Spleen (tissue), 11 donors: Measurements from ENCODE around the gene DUSP8. TPM values are rescaled to one million over a fixed set of nuclear protein-coding genes. Genes with fewer than 3 reads are reported as not detected.

ENCODE experiments used
- DNase-seq: peaks from one replicate; pipeline ENCODE4 v3.0.0-alpha.2; 2020
- H3K27ac ChIP-seq, 8 donors: fragments of 200-600 bp; sonication (generic) in 7 of 8; 1 replicate in 4 of 8; 2 replicates in 4 of 8; pipeline versions ENCODE4 v1.5.0 to v1.8.0; 2016 to 2021; ENCODE audit warnings: inconsistent platforms in 4 of 8, mild to moderate bottlenecking in 4 of 8, moderate library complexity in 1 of 8
- H3K27me3 ChIP-seq, 7 donors: fragments of 200-600 bp; sonication (generic) in 6 of 7; replicated peaks in 1 of 7; 1 replicate in 4 of 7; 2 replicates in 3 of 7; pipeline versions ENCODE4 v1.5.0 to v1.8.0; 2016 to 2021; ENCODE audit warnings: inconsistent platforms in 3 of 7, mild to moderate bottlenecking in 1 of 7
- H3K36me3 ChIP-seq, 6 donors: fragments of 200-600 bp; sonication (generic) in 5 of 6; 1 replicate in 4 of 6; 2 replicates in 2 of 6; pipeline versions ENCODE4 v1.5.0 to v1.8.0; 2016 to 2021; ENCODE audit warnings: inconsistent platforms in 2 of 6
- H3K4me1 ChIP-seq, 6 donors: fragments of 200-600 bp; sonication (generic) in 5 of 6; 1 replicate in 3 of 6; 2 replicates in 3 of 6; pipeline versions ENCODE4 v1.5.0 to v1.8.0; 2016 to 2021; ENCODE audit warnings: inconsistent platforms in 3 of 6
- H3K4me3 ChIP-seq, 8 donors: fragments of 200-600 bp; sonication (generic) in 7 of 8; 1 replicate in 4 of 8; 2 replicates in 4 of 8; pipeline versions ENCODE4 v1.5.0 to v1.8.0; 2016 to 2021; ENCODE audit warnings: inconsistent platforms in 4 of 8, mild to moderate bottlenecking in 4 of 8, moderate library complexity in 2 of 8
- H3K9me3 ChIP-seq, 8 donors: fragments of 200-600 bp; sonication (generic) in 7 of 8; 1 replicate in 4 of 8; 2 replicates in 4 of 8; pipeline versions ENCODE4 v1.5.0 to v1.8.0; 2016 to 2021; ENCODE audit warnings: inconsistent platforms in 4 of 8
- POLR2A ChIP-seq, 3 donors: fragments of 450-650 bp; IDR thresholded peaks; one replicate each; pipeline ENCODE4 v1.5.1; 2017; ENCODE audit warnings: antibody characterized with exemption in 3 of 3, mild to moderate bottlenecking in 1 of 3
- POLR2AphosphoS5 ChIP-seq, 3 donors: sonication (generic); formaldehyde crosslinking; IDR thresholded peaks; one replicate each; pipeline ENCODE4 v1.5.1; 2017; ENCODE audit warnings: antibody characterized with exemption in 3 of 3
- WGBS, 5 donors: extraction: QIAGEN DNeasy Blood & Tissue Kit in 3 of 5; methylation state at CpG; one replicate each; pipeline versions ENCODE4 v1.1.5 to v1.1.7; 2013 to 2018; 5-methylcytosine and 5-hydroxymethylcytosine counted together
- intact Hi-C: fragments of 100-400 bp; cut with DNase I; formaldehyde crosslinking; loops from one replicate; pipeline ENCODE4 v1.15.0; 2023; ENCODE audit warnings: low total_unique reads
- polyA plus RNA-seq, 3 donors: library from polyadenylated mRNA; stranded (reverse); fragments of 200-250 nt; gene quantifications; one replicate each; pipeline ENCODE4 v1.2.1, GENCODE V29; 2013
- total RNA-seq, 7 donors: library from RNA; depleted of rRNA in 3 of 7; stranded (reverse); fragments of >200 nt in 3 of 7; fragmentation: NEBNext Ultra II Directional in 4 of 7; extraction: Animal tissue kit (Norgen Biotek cat#: 25700) in 4 of 7; gene quantifications; one replicate each; pipeline versions ENCODE4 v1.1.0 to v1.2.1, GENCODE V29; 2016 to 2021
- TF ChIP-seq, protein P1 (sequence below), 11 experiments: fragments of 200-600 bp in 7 of 11; fragments of 450-650 bp in 4 of 11; sonication (generic) in 4 of 11; IDR thresholded peaks in 8 of 11; conservative IDR thresholded peaks in 3 of 11; 1 replicate in 7 of 11; 2 replicates in 4 of 11; pipeline versions ENCODE4 v1.4.0 to v1.8.0; 2016 to 2021; ENCODE audit warnings: antibody characterized with exemption in 11 of 11, inconsistent platforms in 4 of 11, mild to moderate bottlenecking in 1 of 11
- donor health status: healthy with polysubstance abuse.
- donor health status: DM: no; HTN: no; CAD: no; lungs with moderate emphysema.
- donor health status: DM: no; HTN: no; CAD: no.
- donor health status: Bipolar disorder and iron deficiency.
- donor health status: healthy.
- donor health status: DM: no; HTN: no; CAD: no.
- donor health status: DM: yes; HTN: yes; CAD: no.

The DUSP8 gene
- total and polyA plus RNA-seq, 10 donors: 0.38 to 18.4 (median 2.6) TPM

GRCh38 chr11:1562469-1563148 is 9.5 kb downstream of the DUSP8 start:
- Histone ChIP-seq H3K9me3 (no peaks in the 10 kb centered on the region), H3K27ac (no peak overlapping the region), H3K4me1 (peaks cover 4 to 69% (median 35%) of the 10 kb centered on the region in 6 donors), H3K4me3 (no peak overlapping the region), H3K36me3 (peaks cover 0 to 44% (median 0%) of the 10 kb centered on the region in 6 donors), H3K27me3 (peaks cover 0 to 62% (median 0%) of the 10 kb centered on the region in 7 donors)
- intact Hi-C loops: no loop called here
- DNase-seq: peak; percentile 74
- no peak for TF ChIP-seq POLR2AphosphoS5 (IDR thresholded peaks at IDR 0.05)
- TF ChIP-seq, protein P1, sequence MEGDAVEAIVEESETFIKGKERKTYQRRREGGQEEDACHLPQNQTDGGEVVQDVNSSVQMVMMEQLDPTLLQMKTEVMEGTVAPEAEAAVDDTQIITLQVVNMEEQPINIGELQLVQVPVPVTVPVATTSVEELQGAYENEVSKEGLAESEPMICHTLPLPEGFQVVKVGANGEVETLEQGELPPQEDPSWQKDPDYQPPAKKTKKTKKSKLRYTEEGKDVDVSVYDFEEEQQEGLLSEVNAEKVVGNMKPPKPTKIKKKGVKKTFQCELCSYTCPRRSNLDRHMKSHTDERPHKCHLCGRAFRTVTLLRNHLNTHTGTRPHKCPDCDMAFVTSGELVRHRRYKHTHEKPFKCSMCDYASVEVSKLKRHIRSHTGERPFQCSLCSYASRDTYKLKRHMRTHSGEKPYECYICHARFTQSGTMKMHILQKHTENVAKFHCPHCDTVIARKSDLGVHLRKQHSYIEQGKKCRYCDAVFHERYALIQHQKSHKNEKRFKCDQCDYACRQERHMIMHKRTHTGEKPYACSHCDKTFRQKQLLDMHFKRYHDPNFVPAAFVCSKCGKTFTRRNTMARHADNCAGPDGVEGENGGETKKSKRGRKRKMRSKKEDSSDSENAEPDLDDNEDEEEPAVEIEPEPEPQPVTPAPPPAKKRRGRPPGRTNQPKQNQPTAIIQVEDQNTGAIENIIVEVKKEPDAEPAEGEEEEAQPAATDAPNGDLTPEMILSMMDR (IDR thresholded peaks at IDR 0.05 in 8 of 11, conservative IDR thresholded peaks at IDR 0.05 in 3 of 11): no peak
- TF ChIP-seq POLR2A (IDR thresholded peaks at IDR 0.05): no peak
- WGBS, 5 donors: 89 to 93% (median 91%) methylated on average over 6 to 14 of the region's 14 CpGs

DNA sequence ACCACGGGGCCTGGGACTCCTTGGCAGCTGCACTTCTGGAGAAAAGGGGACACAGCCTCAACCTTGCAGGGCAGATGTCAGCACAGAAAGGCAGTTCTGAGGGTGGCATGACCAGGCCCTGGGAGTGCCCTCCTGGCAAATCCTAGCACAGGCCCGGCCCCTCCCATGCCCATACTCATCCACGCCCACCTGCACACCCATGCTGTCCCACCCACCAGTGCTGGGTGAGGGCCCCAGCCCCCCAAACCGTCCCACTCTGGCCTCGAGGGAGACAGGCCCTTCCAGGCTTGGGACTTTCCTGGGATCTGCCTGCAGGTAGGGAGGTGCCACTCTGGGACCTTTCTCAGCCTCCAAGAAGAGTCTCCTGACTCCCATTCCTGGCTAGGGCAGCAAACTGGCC is 10.1 kb downstream of the DUSP8 start:
- H3K9me3 ChIP-seq: no peaks in the 10 kb centered on the region
- peaks cover 4 to 69% (median 33%) of the 10 kb centered on the region in 6 donors for H3K4me1 ChIP-seq
- WGBS, 5 donors: 57 to 84% (median 68%) methylated on average over 3 to 5 of the region's 5 CpGs
- no peak overlapping the region for H3K4me3 ChIP-seq
- intact Hi-C loops: no loop called here
- TF ChIP-seq POLR2A (IDR thresholded peaks at IDR 0.05) (no peak), POLR2AphosphoS5 (IDR thresholded peaks at IDR 0.05) (no peak)
- TF ChIP-seq, protein P1 (IDR thresholded peaks at IDR 0.05 in 8 of 11, conservative IDR thresholded peaks at IDR 0.05 in 3 of 11): no peak
- peaks cover 0 to 69% (median 0%) of the 10 kb centered on the region in 7 donors for H3K27me3 ChIP-seq
- H3K36me3 ChIP-seq: peaks cover 0 to 50% (median 3%) of the 10 kb centered on the region in 6 donors
- DNase-seq: no peak
- no peak overlapping the region for H3K27ac ChIP-seq

GRCh38 chr11:1561266-1561665 is 10.8 kb downstream of the DUSP8 start:
- no peaks in the 10 kb centered on the region for H3K9me3 ChIP-seq
- H3K4me3 ChIP-seq: no peak overlapping the region
- intact Hi-C loops: no loop called here
- H3K4me1 ChIP-seq: peaks cover 4 to 62% (median 32%) of the 10 kb centered on the region in 6 donors
- no peak for DNase-seq
- TF ChIP-seq, protein P1 (IDR thresholded peaks at IDR 0.05 in 8 of 11, conservative IDR thresholded peaks at IDR 0.05 in 3 of 11): no peak
- TF ChIP-seq POLR2AphosphoS5 (IDR thresholded peaks at IDR 0.05) (no peak), POLR2A (IDR thresholded peaks at IDR 0.05) (no peak)
- H3K27ac ChIP-seq: no peak overlapping the region
- H3K36me3 ChIP-seq: peaks cover 0 to 53% (median 3%) of the 10 kb centered on the region in 6 donors
- peaks cover 0 to 76% (median 0%) of the 10 kb centered on the region in 7 donors for H3K27me3 ChIP-seq
- 83 to 93% (median 86%) methylated on average over 2 to 17 of the region's 17 CpGs for WGBS, 5 donors

GRCh38 chr11:1560649-1561251 is 11.3 kb downstream of the DUSP8 start:
- Histone ChIP-seq H3K27me3 (peaks cover 0 to 77% (median 0%) of the 10 kb centered on the region in 7 donors), H3K9me3 (no peaks in the 10 kb centered on the region), H3K36me3 (peaks cover 0 to 58% (median 3%) of the 10 kb centered on the region in 6 donors), H3K4me1 (peaks cover 4 to 59% (median 32%) of the 10 kb centered on the region in 6 donors), H3K4me3 (no peak overlapping the region), H3K27ac (no peak overlapping the region)
- intact Hi-C loops: no loop called here
- DNase-seq: no peak
- WGBS, 5 donors: 87 to 90% (median 87%) methylated on average over 5 to 8 of the region's 8 CpGs
- TF ChIP-seq, protein P1 (IDR thresholded peaks at IDR 0.05 in 8 of 11, conservative IDR thresholded peaks at IDR 0.05 in 3 of 11): no peak
- no peak for TF ChIP-seq POLR2AphosphoS5 (IDR thresholded peaks at IDR 0.05)
- TF ChIP-seq POLR2A (IDR thresholded peaks at IDR 0.05): no peak
